PC-9 (cell line): ENCODE measurements around the gene SUN3.

Experiments used
- CTCF ChIP-seq: fragments of 200-600 bp; sonication (generic); conservative IDR thresholded peaks from 2 replicates; pipeline ENCODE4 v1.6.1; 2017; ENCODE audit warnings: mixed run types, antibody characterized with exemption, mild to moderate bottlenecking, moderate library complexity
- EZH2 ChIP-seq: fragments of 200-600 bp; sonication (generic); IDR thresholded peaks from 2 replicates; pipeline ENCODE4 v1.8.0; 2017; ENCODE audit warnings: antibody characterized with exemption, low read depth

DNA sequence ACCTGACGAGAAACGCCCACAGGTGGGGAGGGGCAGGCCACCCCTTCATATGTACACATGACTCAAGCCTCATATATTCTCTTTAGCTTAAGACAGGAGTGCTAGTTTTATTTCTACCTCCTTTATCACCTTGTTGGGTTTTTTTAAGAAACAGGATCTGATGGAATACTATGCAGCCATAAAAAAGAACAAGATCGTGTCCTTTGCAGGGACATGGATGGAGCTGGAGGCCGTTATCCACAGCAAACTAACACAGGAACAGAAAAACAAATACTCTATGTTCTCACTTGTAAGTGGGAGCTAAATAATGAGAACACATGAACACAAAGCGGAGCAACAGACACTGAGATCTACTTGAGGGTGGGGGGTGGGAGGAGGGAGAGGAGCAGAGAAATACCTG is 38.3 kb downstream of the SUN3 start:
- TF ChIP-seq CTCF (no peak), EZH2 (no peak)
